Measurements from ENCODE around the gene UQCRC1. TPM values are rescaled to one million over a fixed set of nuclear protein-coding genes. Genes with fewer than 3 reads are reported as not detected.

The UQCRC1 gene
- total RNA-seq (100 to 1,000 TPM; 148 to 203 TPM), polyA plus RNA-seq (ENCODE audit: insufficient read length in 6 of 6) (100 to 1,000 TPM; 153 to 174 (median 166) TPM)
- long read RNA-seq, donor 1, transcript UQCRC1-201 (13 exons, 1,985 nt): major isoform, 66 of 101 reads
- long read RNA-seq, donor 1, partial matches to known transcripts: 34 of 101 reads
- long read RNA-seq, donor 1, other reads (novel, unspliced or antisense): 0 of 101 reads
- long read RNA-seq, donor 2, transcript UQCRC1-201 (13 exons, 1,985 nt): major isoform, 46 of 69 reads
- long read RNA-seq, donor 2, partial matches to known transcripts: 19 of 69 reads
- long read RNA-seq, donor 2, other reads (novel, unspliced or antisense): 0 of 69 reads
- long read RNA-seq, donor 3, transcript UQCRC1-201 (13 exons, 1,985 nt): major isoform, 50 of 51 reads
- long read RNA-seq, donor 3, partial matches to known transcripts: 0 of 51 reads
- long read RNA-seq, donor 3, other reads (novel, unspliced or antisense): 0 of 51 reads
- long read RNA-seq, donor 4, transcript UQCRC1-201 (13 exons, 1,985 nt): major isoform, 192 of 217 reads
- long read RNA-seq, donor 4, partial matches to known transcripts: 14 of 217 reads
- long read RNA-seq, donor 4, other reads (novel, unspliced or antisense): 11 of 217 reads
- long read RNA-seq, donor 5, transcript UQCRC1-201 (13 exons, 1,985 nt): major isoform, 43 of 43 reads
- long read RNA-seq, donor 5, partial matches to known transcripts: 0 of 43 reads
- long read RNA-seq, donor 5, other reads (novel, unspliced or antisense): 0 of 43 reads
- long read RNA-seq, donor 6, transcript UQCRC1-201 (13 exons, 1,985 nt): major isoform, 60 of 74 reads
- long read RNA-seq, donor 6, partial matches to known transcripts: 12 of 74 reads
- long read RNA-seq, donor 6, other reads (novel, unspliced or antisense): 0 of 74 reads
- long read RNA-seq, donor 7, transcript UQCRC1-201 (13 exons, 1,985 nt): major isoform, 40 of 40 reads
- long read RNA-seq, donor 7, partial matches to known transcripts: 0 of 40 reads
- long read RNA-seq, donor 7, other reads (novel, unspliced or antisense): 0 of 40 reads
- long read RNA-seq, donor 8, transcript UQCRC1-201 (13 exons, 1,985 nt): major isoform, 43 of 44 reads
- long read RNA-seq, donor 8, partial matches to known transcripts: 0 of 44 reads
- long read RNA-seq, donor 8, other reads (novel, unspliced or antisense): 0 of 44 reads
- long read RNA-seq, donor 9: 0 reads
- long read RNA-seq, donor 10, transcript UQCRC1-201 (13 exons, 1,985 nt): major isoform, 405 of 448 reads
- long read RNA-seq, donor 10, partial matches to known transcripts: 19 of 448 reads
- long read RNA-seq, donor 10, other reads (novel, unspliced or antisense): 24 of 448 reads
- long read RNA-seq, donor 11, transcript UQCRC1-201 (13 exons, 1,985 nt): major isoform, 83 of 121 reads
- long read RNA-seq, donor 11, partial matches to known transcripts: 38 of 121 reads
- long read RNA-seq, donor 11, other reads (novel, unspliced or antisense): 0 of 121 reads
- long read RNA-seq, donor 12, transcript UQCRC1-201 (13 exons, 1,985 nt): major isoform, 37 of 50 reads
- long read RNA-seq, donor 12, partial matches to known transcripts: 10 of 50 reads
- long read RNA-seq, donor 12, other reads (novel, unspliced or antisense): 0 of 50 reads

DNA sequence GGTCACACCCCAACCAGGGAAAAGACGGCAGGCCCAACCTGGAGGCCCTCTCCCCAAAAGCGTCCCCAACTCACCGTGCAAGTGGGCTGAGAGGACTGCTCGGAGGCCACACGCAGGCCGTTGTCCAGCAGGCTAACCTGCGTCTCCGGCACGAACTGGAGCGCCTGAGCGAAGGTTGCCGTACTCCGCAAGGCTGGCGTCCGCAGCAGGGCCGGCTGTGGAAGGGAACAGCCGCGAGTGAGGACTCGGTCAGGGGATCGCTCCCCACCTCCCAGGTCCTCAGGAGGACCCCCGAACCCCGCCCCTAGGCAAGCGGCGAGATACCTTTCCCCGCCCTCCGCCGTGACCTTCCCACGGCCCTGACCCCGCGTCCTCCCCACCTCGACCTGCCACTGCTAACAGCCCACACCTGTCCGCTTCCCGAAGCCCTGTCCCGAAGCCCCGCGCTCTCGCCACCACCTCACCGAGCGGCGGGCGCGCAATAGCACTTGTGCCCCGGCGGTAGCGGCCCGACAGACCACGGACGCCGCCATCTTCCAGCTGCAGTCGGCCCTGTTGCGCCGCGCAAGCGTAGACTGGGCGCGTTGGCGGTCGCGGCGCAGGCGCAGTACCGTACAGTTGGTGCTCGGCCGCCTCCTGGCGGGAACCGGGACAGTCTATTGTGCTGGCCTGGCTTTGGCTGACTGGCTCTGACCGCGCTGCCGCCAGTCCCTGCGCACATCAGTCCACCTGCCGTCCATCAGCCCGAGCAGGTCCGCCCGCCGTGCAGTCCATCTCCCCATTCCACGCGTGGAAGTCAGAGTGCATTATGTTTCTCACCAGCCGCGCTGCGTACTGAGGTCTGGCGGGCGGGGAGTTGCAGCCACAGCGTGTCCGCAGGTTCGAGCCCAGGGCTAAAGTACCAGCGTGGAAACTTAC, at the start of gene UQCRC1:
Gene UQCRC1, minus strand, starts transcription at position 559 of the 918 bp plus-strand sequence. Its CDS starts 26 bp downstream, at position 533.
- DNase-seq: peak; percentile 90 to 99 (median 96)
- Histone ChIP-seq H3K27ac (peak within 1 kb of the TSS; percentile 69 to 84), H3K36me3 (peaks cover 0 to 31% of the 10 kb centered on the region in 2 donors), H3K9me3 (no peaks in the 10 kb centered on the region), H3K4me1 (peaks cover 0 to 36% of the 10 kb centered on the region in 2 donors), H3K4me3 (peak within 1 kb of the TSS; percentile 88 to 93), H3K27me3 (no peaks in the 10 kb centered on the region)
- ATAC-seq: peak; percentile 100
- TF ChIP-seq, protein P1, sequence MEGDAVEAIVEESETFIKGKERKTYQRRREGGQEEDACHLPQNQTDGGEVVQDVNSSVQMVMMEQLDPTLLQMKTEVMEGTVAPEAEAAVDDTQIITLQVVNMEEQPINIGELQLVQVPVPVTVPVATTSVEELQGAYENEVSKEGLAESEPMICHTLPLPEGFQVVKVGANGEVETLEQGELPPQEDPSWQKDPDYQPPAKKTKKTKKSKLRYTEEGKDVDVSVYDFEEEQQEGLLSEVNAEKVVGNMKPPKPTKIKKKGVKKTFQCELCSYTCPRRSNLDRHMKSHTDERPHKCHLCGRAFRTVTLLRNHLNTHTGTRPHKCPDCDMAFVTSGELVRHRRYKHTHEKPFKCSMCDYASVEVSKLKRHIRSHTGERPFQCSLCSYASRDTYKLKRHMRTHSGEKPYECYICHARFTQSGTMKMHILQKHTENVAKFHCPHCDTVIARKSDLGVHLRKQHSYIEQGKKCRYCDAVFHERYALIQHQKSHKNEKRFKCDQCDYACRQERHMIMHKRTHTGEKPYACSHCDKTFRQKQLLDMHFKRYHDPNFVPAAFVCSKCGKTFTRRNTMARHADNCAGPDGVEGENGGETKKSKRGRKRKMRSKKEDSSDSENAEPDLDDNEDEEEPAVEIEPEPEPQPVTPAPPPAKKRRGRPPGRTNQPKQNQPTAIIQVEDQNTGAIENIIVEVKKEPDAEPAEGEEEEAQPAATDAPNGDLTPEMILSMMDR (IDR thresholded peaks at IDR 0.05): peak; percentile 50 to 88
- intact Hi-C loops (cut with DNase I): no loop called here

DNA sequence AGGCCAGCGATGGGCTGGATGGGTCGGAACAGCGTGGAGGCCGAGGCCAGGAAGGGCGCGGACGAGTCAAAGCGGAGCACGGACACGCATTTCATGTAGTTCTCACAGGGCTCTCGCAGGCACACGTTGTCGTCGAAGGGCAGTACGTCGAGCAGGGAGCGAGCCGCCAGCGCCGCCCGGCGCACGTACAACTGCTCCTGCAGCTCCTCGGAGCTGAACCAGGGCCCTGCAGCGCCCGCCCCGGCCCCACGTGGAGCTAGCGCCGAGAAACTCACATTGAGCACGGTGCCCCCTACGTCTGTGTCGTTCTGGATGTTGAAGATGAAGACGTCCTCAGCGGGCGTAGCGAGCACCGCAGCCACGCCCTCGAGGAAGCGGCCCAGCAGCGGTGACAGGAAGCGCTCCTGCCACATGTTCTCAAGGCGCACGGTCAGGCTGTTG, 47.4 kb upstream of the UQCRC1 start:
- DNase-seq (no peak), ATAC-seq (no peak)
- Histone ChIP-seq H3K36me3 (no peaks in the 10 kb centered on the region), H3K27ac (peak overlapping the region; percentile 63 to 76), H3K4me1 (peaks cover 11 to 30% of the 10 kb centered on the region in 2 donors), H3K9me3 (no peaks in the 10 kb centered on the region), H3K27me3 (peaks cover 1 to 30% of the 10 kb centered on the region in 2 donors), H3K4me3 (peak overlapping the region; percentile 50 to 67)
- TF ChIP-seq, protein P1 (IDR thresholded peaks at IDR 0.05): no peak
- intact Hi-C loops (cut with DNase I): no loop called here

DNA sequence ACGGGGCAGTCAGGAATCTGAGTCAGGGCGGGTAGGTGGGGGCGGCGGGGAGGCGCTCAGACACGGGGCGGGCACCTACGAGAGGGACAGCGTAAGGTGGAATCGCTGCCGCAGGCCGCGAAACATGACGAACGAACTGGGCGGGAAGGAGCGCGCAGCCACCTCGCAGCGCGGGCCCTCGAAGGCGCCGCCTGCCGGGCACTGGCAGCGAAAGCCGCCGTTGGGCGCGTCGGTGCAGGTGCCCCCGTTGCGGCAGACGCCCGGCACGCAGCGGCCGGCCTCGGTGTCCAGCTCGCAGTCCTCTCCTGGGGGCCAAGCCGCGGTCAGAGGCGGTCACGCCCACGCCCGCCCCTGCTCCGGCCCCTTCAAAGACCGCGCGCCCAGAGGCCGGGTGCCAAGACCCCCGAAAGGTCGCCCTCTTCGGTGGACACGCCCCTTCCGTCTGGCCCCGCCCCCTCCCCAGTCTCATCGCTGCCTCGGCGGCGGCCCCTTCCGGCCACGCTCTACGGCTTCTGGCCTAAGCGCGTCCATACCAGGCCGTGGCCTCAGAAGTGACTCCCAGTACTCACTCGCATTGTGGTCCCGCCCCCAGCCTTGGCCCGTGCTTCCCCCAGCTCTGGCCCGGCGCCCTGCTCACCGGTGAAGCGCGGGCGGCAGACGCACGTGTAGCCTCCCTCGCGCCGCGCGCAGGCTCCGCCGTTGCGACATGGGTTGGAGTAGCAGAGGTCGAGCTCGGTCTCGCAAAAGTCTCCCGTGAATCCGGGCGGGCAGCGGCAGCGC, 46.8 kb upstream of the UQCRC1 start:
- ATAC-seq: peak; percentile 97
- H3K4me1 ChIP-seq: peaks cover 5 to 24% of the 10 kb centered on the region in 2 donors
- H3K36me3 ChIP-seq: no peaks in the 10 kb centered on the region
- DNase-seq: peak; percentile 47 to 94 (median 82)
- TF ChIP-seq, protein P1 (IDR thresholded peaks at IDR 0.05): peak; percentile 62 to 80
- intact Hi-C loops (cut with DNase I): no loop called here
- peak overlapping the region; percentile 50 to 67 for H3K4me3 ChIP-seq
- no peaks in the 10 kb centered on the region for H3K9me3 ChIP-seq
- peak overlapping the region; percentile 63 to 76 for H3K27ac ChIP-seq
- H3K27me3 ChIP-seq: peaks cover 0 to 24% of the 10 kb centered on the region in 2 donors
